Smooth muscle cell (in vitro differentiated cells): Measurements from ENCODE around the gene STIM1. TPM values are rescaled to one million over a fixed set of nuclear protein-coding genes. Genes with fewer than 3 reads are reported as not detected.

Experiments used
- DNase-seq: peaks from one replicate; lab custom pipeline; 2025; ENCODE audit not compliant: unreplicated experiment; lab: John Stamatoyannopoulos, UW
- H2AFZ ChIP-seq: fragments of 200-600 bp; sonication (generic); 2 replicates; pipeline ENCODE4 v1.6.0; 2016; ENCODE audit warnings: antibody characterized with exemption, low read depth, mild to moderate bottlenecking
- H3F3A ChIP-seq: fragments of 200-600 bp; sonication (generic); 2 replicates; pipeline ENCODE4 v1.6.0; 2017; ENCODE audit warnings: antibody characterized with exemption, low read depth
- H3K27ac ChIP-seq: fragments of 200-600 bp; sonication (generic); 2 replicates; pipeline ENCODE4 v1.5.1; 2016; ENCODE audit warnings: low read depth, mild to moderate bottlenecking
- H3K27me3 ChIP-seq: fragments of 200-600 bp; sonication (generic); 2 replicates; pipeline ENCODE4 v1.6.1; 2016; ENCODE audit warnings: low read depth, mild to moderate bottlenecking
- H3K36me3 ChIP-seq: fragments of 200-600 bp; sonication (generic); 2 replicates; pipeline ENCODE4 v1.5.1; 2016; ENCODE audit warnings: low read depth
- H3K4me1 ChIP-seq: fragments of 200-600 bp; sonication (generic); 2 replicates; pipeline ENCODE4 v1.5.1; 2016; ENCODE audit warnings: low read depth
- H3K4me2 ChIP-seq: fragments of 200-600 bp; sonication (generic); 2 replicates; pipeline ENCODE4 v1.6.0; 2016; ENCODE audit warnings: mild to moderate bottlenecking
- H3K4me3 ChIP-seq: fragments of 200-600 bp; sonication (generic); 2 replicates; pipeline ENCODE4 v1.5.1; 2016; ENCODE audit warnings: mild to moderate bottlenecking
- H3K79me2 ChIP-seq: fragments of 200-600 bp; sonication (generic); 2 replicates; pipeline ENCODE4 v1.6.0; 2016; ENCODE audit warnings: low read depth, mild to moderate bottlenecking
- H3K9ac ChIP-seq: fragments of 200-600 bp; sonication (generic); 2 replicates; pipeline ENCODE4 v1.6.0; 2016; ENCODE audit warnings: low read depth
- H3K9me3 ChIP-seq: fragments of 200-600 bp; sonication (generic); replicated peaks from 2 replicates; pipeline ENCODE4 v1.5.1; 2016; ENCODE audit warnings: low read depth
- H4K20me1 ChIP-seq: fragments of 200-600 bp; sonication (generic); 2 replicates; pipeline ENCODE4 v1.6.0; 2016; ENCODE audit warnings: low read depth
- WGBS: methylation state at CpG from one replicate; pipeline ENCODE4 v1.1.7; 2016; ENCODE audit warnings: low lambda C conversion rate; 5-methylcytosine and 5-hydroxymethylcytosine counted together
- polyA plus RNA-seq: library from polyadenylated mRNA; unstranded; fragments of >200 nt; fragmentation: Nextera tagmentation; extraction: Ambion mirVana; gene quantifications from 2 replicates; pipeline ENCODE4 v1.2.1, GENCODE V29; 2016
- total RNA-seq: library from RNA; depleted of rRNA; stranded (reverse); fragments of >200 nt; gene quantifications from 2 replicates; pipeline ENCODE4 v1.2.3, GENCODE V29; 2014
- TF ChIP-seq, protein P1 (sequence below): fragments of 200-600 bp; sonication (generic); IDR thresholded peaks from 2 replicates; pipeline ENCODE4 v1.5.1; 2017; ENCODE audit warnings: borderline replicate concordance, mild to moderate bottlenecking, antibody characterized with exemption; ENCODE audit not compliant: insufficient read depth, poor library complexity, severe bottlenecking

STIM1 gene
- total RNA-seq (19.0 and 31.5 TPM in 2 replicates), polyA plus RNA-seq (15.3 and 25.3 TPM in 2 replicates)

DNA sequence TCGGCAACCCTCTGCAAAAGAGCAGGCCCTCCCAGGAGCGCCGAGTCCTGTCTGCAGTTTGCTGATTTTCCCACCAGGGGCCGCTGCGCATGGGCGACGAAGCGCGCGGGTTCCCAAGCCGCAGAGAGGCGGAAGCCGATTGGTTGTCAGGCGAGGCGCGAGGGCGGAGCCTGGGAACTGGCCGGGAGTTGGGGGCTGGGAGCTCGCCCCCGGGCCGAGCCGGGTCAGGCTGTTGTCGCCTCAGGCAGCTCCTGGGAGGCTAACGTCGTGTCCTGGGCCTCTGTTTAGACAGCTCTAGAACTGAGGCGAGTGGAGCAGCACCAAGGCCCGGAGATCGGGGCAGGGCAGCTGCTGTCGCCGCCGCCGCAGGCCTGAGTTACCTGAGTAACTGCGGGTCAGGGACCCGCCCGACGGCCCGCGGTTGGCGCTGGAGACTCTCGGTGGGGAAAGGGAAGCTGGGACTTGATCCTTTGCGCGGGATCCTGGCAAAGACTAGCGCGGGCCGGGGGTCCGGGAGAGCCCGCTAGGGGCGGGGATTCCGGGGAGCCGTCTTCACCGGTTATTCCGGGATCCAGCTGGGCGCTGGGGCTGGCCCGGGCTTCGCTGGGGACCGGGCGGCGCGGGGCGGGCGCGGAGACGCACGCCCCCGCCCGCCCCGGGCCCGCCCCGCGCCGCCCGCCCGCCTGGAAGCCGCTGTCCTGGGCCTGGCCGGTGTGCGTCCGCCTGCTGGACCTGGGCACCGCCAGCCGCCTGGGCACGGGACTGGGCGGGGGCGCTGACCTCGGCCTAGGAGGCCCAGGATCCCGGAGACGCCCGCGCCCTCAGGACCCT is at the start of gene STIM1:
TSS of gene STIM1 (plus strand) at position 688 of the 831 bp plus-strand sequence. CDS start 607 bp downstream, outside the sequence.
- DNase-seq: peak; percentile 93
- H3K27ac ChIP-seq: peak within 1 kb of the TSS; percentile 64
- H3K27me3 ChIP-seq: no peaks in the 10 kb centered on the region
- peak within 1 kb of the TSS; percentile 78 for H3K4me3 ChIP-seq
- no peaks in the 10 kb centered on the region for H3K9me3 ChIP-seq
- no peaks in the 10 kb centered on the region for H3K36me3 ChIP-seq
- no peaks in the 10 kb centered on the region for H3F3A ChIP-seq
- TF ChIP-seq, protein P1, sequence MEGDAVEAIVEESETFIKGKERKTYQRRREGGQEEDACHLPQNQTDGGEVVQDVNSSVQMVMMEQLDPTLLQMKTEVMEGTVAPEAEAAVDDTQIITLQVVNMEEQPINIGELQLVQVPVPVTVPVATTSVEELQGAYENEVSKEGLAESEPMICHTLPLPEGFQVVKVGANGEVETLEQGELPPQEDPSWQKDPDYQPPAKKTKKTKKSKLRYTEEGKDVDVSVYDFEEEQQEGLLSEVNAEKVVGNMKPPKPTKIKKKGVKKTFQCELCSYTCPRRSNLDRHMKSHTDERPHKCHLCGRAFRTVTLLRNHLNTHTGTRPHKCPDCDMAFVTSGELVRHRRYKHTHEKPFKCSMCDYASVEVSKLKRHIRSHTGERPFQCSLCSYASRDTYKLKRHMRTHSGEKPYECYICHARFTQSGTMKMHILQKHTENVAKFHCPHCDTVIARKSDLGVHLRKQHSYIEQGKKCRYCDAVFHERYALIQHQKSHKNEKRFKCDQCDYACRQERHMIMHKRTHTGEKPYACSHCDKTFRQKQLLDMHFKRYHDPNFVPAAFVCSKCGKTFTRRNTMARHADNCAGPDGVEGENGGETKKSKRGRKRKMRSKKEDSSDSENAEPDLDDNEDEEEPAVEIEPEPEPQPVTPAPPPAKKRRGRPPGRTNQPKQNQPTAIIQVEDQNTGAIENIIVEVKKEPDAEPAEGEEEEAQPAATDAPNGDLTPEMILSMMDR: peak; percentile 91
- peak within 1 kb of the TSS; percentile 99 for H3K4me2 ChIP-seq
- H2AFZ ChIP-seq: peak within 1 kb of the TSS; percentile 99
- peaks cover 32% of the 10 kb centered on the region for H4K20me1 ChIP-seq
- H3K79me2 ChIP-seq: peaks cover 44% of the 10 kb centered on the region
- WGBS: under 1% methylated on average over 45 of the region's 87 CpGs
- H3K4me1 ChIP-seq: peaks cover 15% of the 10 kb centered on the region
- peak within 1 kb of the TSS; percentile 78 for H3K9ac ChIP-seq

DNA sequence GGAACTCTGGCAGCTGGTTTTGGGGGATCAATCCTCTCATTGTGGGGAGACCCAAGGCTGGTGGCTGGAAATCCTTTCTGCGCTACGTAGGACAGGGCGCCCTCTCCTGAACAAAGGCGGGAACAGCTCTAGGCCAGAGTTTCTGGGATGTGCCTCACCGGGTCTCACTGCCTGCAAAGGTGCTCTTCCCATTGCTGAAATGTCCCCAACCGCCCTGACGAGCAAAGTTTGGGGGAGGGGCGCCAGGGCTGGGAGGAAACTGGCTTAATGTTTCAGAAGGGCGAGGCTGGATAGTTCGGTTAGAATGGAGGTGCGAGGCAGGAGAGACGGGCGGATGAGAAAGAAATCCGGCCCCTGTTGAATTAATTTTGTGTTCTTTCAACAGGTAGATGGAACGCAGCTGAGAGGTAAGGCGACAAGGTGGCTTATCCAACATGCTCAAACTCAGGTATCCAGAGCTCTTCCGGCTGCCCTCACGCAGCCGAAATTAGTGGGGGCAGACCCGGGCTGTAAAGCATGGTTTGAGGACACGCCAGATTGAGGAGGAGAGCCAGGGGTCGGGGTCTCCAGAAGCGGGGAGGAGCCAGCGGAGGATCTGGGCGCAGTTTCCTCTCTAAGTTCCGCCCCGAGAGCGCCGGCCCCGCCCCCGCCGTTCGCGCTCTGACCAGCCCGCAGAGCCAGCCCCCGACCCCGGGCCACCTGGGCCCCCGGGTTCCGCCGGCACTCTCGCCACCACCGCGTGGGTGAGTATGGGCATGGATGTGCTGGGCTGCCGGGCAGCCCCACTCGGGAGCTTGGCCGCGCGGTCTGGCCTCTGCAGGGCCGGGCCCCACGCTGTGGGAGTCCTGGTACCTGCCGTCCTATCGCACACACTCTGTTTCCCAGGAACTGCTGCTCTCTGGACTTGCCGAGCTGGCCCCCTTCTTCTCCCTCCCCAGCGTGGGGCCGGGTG is 47.3 kb upstream of the STIM1 start, which contains the start of gene PGAP2:
TSS of gene PGAP2 (plus strand) at position 652 of the 952 bp plus-strand sequence. CDS start 2,700 bp downstream, outside the sequence.
- Histone ChIP-seq H3K4me3 (peak within 1 kb of the TSS; percentile 93), H4K20me1 (no peaks in the 10 kb centered on the region), H2AFZ (peak within 1 kb of the TSS; percentile 91), H3F3A (peaks cover 8% of the 10 kb centered on the region), H3K27me3 (no peaks in the 10 kb centered on the region), H3K9ac (peak within 1 kb of the TSS; percentile 25), H3K36me3 (no peaks in the 10 kb centered on the region), H3K4me1 (no peaks in the 10 kb centered on the region), H3K4me2 (peak within 1 kb of the TSS; percentile 92), H3K27ac (no peak within 1 kb of the TSS), H3K79me2 (no peaks in the 10 kb centered on the region), H3K9me3 (no peaks in the 10 kb centered on the region)
- DNase-seq: peak; percentile 6
- under 1% methylated on average over 45 of the region's 55 CpGs for WGBS
- TF ChIP-seq, protein P1: peak; percentile 51

DNA sequence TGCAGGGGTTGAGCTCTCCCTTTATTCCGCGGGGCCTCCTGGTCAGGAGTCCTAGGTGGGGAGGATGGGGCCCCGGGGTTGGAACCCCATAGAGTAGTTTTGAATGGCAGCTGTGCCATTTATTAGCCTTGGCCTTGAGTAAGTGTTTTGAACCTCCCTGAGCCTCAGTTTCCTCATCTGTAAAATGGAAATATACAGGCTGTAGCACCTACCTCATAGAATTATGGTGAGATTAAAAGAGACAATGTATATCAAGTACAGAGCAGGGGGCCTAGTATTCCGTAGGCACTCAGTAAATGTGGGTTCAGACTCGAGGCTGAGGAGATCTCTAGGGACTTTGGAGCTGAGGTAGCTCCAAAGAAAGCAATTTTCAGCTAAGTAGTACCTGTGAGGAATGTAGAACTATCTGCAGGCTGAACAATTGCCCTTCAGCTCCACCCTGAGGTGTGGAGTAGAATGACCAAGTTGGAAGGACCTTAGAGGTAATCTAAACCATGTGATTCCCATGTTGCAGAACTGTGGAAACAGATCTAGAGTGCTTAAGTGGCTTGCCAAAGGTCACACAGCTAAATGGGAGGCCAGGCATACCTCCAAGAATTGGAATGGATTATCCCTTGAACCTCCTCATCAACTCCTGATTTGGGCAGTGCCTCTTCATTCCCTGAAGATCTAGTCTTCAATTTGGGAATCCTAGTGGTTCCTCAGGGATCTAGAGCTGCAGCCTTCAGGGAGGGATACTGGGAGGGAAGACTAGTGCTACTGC is 46.4 kb upstream of the STIM1 start:
- H3K4me1 ChIP-seq: no peaks in the 10 kb centered on the region
- DNase-seq: no peak
- H2AFZ ChIP-seq: peak overlapping the region; percentile 91
- H3F3A ChIP-seq: peaks cover under 1% of the 10 kb centered on the region
- peak overlapping the region; percentile 93 for H3K4me3 ChIP-seq
- H3K27ac ChIP-seq: no peak overlapping the region
- H3K79me2 ChIP-seq: no peaks in the 10 kb centered on the region
- TF ChIP-seq, protein P1: peak; percentile 11
- H3K4me2 ChIP-seq: peak overlapping the region; percentile 92
- H3K36me3 ChIP-seq: no peaks in the 10 kb centered on the region
- no peaks in the 10 kb centered on the region for H4K20me1 ChIP-seq
- H3K27me3 ChIP-seq: no peaks in the 10 kb centered on the region
- 28% methylated on average over 5 of the region's 5 CpGs for WGBS
- peak overlapping the region; percentile 25 for H3K9ac ChIP-seq
- no peaks in the 10 kb centered on the region for H3K9me3 ChIP-seq
